AG04449 (cell line): Measurements from ENCODE around the gene ABLIM2.

Experiments used
- CTCF ChIA-PET: fragments of 350-600 bp; formaldehyde crosslinking; extraction: SDS; loops from one replicate; lab custom pipeline; 2021; ENCODE audit warnings: antibody characterized with exemption; lab: Yijun Ruan, JAX
- POLR2A ChIA-PET: fragments of 400-600, 350-600 bp; formaldehyde crosslinking; extraction: SDS; loops from one replicate; lab custom pipeline; 2020; ENCODE audit warnings: antibody characterized with exemption, inconsistent platforms; lab: Yijun Ruan, JAX
- DNase-seq: peaks from one replicate; pipeline ENCODE4 v3.0.0-alpha.2; 2010; ENCODE audit warnings: low read depth, low spot score
- H3K4me3 ChIP-seq: 2 replicates; pipeline ENCODE4 v1.5.1; 2011; ENCODE audit warnings: low read depth, mild to moderate bottlenecking, control low read depth, low read length
- CTCF ChIP-seq: IDR thresholded peaks from one replicate; pipeline ENCODE4 v1.5.1; 2011; ENCODE audit warnings: mild to moderate bottlenecking, moderate library complexity, low read length, control low read depth, inconsistent platforms; ENCODE audit not compliant: insufficient read depth; ENCODE audit errors: missing control alignments

The ABLIM2 gene

GRCh38 chr4:8008391-8008790, 150.2 kb downstream of the ABLIM2 start:
- POLR2A ChIA-PET: no interaction called here
- no peak overlapping the region for H3K4me3 ChIP-seq
- DNase-seq: no peak
- no peak for TF ChIP-seq CTCF
- CTCF ChIA-PET: interaction anchor here (1.7 to 2.1 kb wide), 2 partner anchors 8 to 206 kb away, joined by 6 to 7 read pairs; no protein-coding TSS in a partner anchor

- no peak overlapping the region for H3K4me3 ChIP-seq
- CTCF ChIA-PET: interaction anchor here (0.9 to 1.7 kb wide), 2 partner anchors 8 to 203 kb away, joined by 3 to 6 read pairs; no protein-coding TSS in a partner anchor
- DNase-seq: no peak
- TF ChIP-seq CTCF: no peak
- POLR2A ChIA-PET: no interaction called here
These were observed 151.0 kb downstream of the ABLIM2 start for GRCh38 chr4:8007581-8007980.

GRCh38 chr4:8006471-8006870, 152.1 kb downstream of the ABLIM2 start:
- POLR2A ChIA-PET: no interaction called here
- no peak for TF ChIP-seq CTCF

GRCh38 chr4:8005814-8006215, 152.8 kb downstream of the ABLIM2 start:
- no peak for TF ChIP-seq CTCF
- POLR2A ChIA-PET: no interaction called here

More at GRCh38 chr4:8006471-8006870, 152.1 kb downstream of the ABLIM2 start:
- no peak overlapping the region for H3K4me3 ChIP-seq
- DNase-seq: no peak
- CTCF ChIA-PET: interaction anchor here (1.3 to 1.7 kb wide), 3 partner anchors 10 to 18 kb away, joined by 3 to 6 read pairs (median 4); no protein-coding TSS in a partner anchor

DNA sequence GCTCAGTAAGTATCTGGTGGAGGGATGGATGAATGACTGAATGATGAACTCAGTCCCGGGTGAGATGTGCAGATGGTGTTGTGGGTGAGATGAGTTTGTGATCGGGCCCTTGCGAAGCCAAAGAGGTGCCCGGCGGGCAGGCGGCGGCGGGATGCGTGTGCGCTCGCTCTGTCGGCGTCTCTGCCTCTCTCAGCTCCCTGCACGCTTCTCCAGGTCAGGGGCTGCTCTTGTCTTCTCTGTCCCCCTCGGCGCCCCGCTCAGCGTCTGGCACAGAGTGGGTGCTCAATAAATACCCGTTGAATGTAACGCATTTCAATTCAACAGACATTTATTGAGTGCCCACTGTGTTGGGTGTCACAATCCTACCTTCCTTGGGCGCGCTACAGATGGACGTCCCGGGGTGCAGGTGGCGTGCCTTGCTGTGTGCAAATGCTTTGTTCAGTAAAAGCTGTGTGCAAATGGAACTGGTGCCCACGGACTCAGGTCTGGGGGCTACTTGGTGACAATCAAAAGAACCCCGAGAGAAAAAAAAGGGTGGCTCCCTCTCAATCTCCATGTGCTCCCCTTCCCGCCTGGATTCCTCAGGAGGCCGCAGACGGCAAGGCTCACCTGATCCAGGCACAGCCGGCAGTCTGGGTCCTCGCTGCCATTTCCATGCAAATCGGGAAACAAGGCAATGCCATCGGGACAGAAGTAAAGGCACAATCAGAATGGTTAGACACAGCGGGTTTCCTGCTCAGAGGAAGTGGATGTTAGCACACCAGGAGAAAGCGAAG, 153.4 kb downstream of the ABLIM2 start:
- no peak for TF ChIP-seq CTCF
- POLR2A ChIA-PET: no interaction called here
- DNase-seq: no peak
- no peak overlapping the region for H3K4me3 ChIP-seq
- CTCF ChIA-PET: no interaction called here

More at GRCh38 chr4:8005814-8006215, 152.8 kb downstream of the ABLIM2 start:
- no peak overlapping the region for H3K4me3 ChIP-seq
- CTCF ChIA-PET: interaction anchor here (1.3 to 1.4 kb wide), 2 partner anchors 10 to 18 kb away, joined by 3 to 4 read pairs; no protein-coding TSS in a partner anchor
- DNase-seq: no peak

GRCh38 chr4:8004066-8004465, 154.5 kb downstream of the ABLIM2 start:
- no peak for TF ChIP-seq CTCF
- H3K4me3 ChIP-seq: no peak overlapping the region
- no peak for DNase-seq
- ChIA-PET CTCF (no interaction called here), POLR2A (no interaction called here)
